Osteoblast (primary cell): ENCODE data around the gene SOX30. TPM values are rescaled to one million over a fixed set of nuclear protein-coding genes. Genes with fewer than 3 reads are reported as not detected.

ENCODE experiments used
- DNase-seq: peaks from one replicate; pipeline ENCODE4 v3.0.0; 2011; ENCODE audit warnings: low spot score, mixed read lengths; ENCODE audit not compliant: insufficient read length; ENCODE audit errors: missing footprints
- H2AFZ ChIP-seq: 2 replicates; pipeline ENCODE4 v1.6.0; 2011; ENCODE audit warnings: mild to moderate bottlenecking, low read length
- H3K27ac ChIP-seq: 2 replicates; pipeline ENCODE4 v1.5.1; 2011; ENCODE audit warnings: mild to moderate bottlenecking, low read depth, low read length, moderate library complexity
- H3K27me3 ChIP-seq: 2 replicates; pipeline ENCODE4 v1.6.0; 2012; ENCODE audit warnings: mild to moderate bottlenecking, control low read depth, inconsistent platforms, low read length, moderate library complexity; ENCODE audit not compliant: insufficient read depth
- H3K36me3 ChIP-seq: 2 replicates; pipeline ENCODE4 v1.5.1; 2011; ENCODE audit warnings: mild to moderate bottlenecking, low read length, control low read depth, moderate library complexity; ENCODE audit not compliant: insufficient read depth
- H3K4me1 ChIP-seq: 2 replicates; pipeline ENCODE4 v1.5.1; 2011; ENCODE audit warnings: mild to moderate bottlenecking, low read length, control low read depth, moderate library complexity; ENCODE audit not compliant: insufficient read depth
- H3K4me2 ChIP-seq: 2 replicates; pipeline ENCODE4 v1.6.0; 2011; ENCODE audit warnings: mild to moderate bottlenecking, low read length; ENCODE audit not compliant: insufficient read depth
- H3K4me3 ChIP-seq: fragments of 200-600 bp; sonication (generic); 3 replicates; pipeline ENCODE4 v1.5.1; 2012; ENCODE audit warnings: mild to moderate bottlenecking, low read length, inconsistent platforms; ENCODE audit not compliant: insufficient read depth
- H3K79me2 ChIP-seq: 2 replicates; pipeline ENCODE4 v1.6.0; 2012; ENCODE audit warnings: mild to moderate bottlenecking, low read length, control low read depth, inconsistent platforms; ENCODE audit not compliant: insufficient read depth
- H3K9me3 ChIP-seq: 2 replicates; pipeline ENCODE4 v1.5.1; 2011; ENCODE audit warnings: low read depth, low read length, control low read depth
- H4K20me1 ChIP-seq: 2 replicates; pipeline ENCODE4 v1.6.0; 2012; ENCODE audit warnings: mild to moderate bottlenecking, low read length, control low read depth; ENCODE audit not compliant: insufficient read depth
- total RNA-seq: library from RNA; depleted of rRNA; stranded (reverse); fragments of >200 nt; gene quantifications from 2 replicates; pipeline ENCODE4 v1.2.3, GENCODE V29; 2012
- TF ChIP-seq, protein P1 (sequence below): IDR thresholded peaks from 2 replicates; pipeline ENCODE4 v1.5.1; 2011; ENCODE audit warnings: mild to moderate bottlenecking, low read depth, low read length, moderate library complexity; ENCODE audit errors: extremely low read depth

The SOX30 gene
- total RNA-seq, 1 donor: under 0.01 TPM

DNA sequence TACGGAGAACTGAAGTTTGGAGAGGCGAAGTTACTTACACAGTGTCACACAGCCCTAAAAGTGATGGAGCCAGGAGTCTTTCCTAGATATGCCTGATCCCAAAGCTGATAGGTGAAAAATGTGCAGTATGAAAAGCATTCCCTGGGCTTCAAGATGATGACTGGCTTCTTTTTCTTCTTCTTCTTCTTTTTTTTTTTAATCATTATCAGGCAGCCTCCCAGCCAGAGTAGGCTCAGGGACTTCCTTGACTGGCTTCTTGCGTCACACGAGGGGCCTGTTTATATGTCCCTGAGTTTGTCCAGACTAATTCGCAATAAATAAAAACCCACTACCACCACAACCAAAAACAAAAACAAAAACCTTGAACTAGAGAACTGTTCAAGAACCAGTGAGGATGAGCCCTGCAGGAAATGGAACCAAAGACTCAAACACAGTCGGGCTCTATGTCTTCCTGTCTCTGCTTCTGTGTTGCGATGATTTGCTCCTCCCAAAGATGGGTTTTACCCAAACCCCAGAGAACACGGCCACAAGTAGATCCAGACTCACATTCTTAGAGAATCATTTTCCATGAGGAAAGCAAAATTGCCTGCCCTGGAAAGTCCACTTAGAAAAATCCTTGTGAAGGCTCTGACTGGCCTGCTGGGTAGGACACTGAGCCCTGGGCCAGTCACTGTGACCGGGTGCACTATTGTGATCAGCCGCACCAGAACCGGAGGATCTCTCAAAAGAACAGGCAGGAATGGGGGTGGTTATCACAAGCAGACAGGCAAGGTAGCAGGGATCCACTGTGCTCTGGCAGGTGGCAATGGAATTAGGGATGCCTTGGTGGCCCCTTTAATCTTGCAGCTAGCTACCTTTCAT lies 38.6 kb downstream of the SOX30 start:
- TF ChIP-seq, protein P1, sequence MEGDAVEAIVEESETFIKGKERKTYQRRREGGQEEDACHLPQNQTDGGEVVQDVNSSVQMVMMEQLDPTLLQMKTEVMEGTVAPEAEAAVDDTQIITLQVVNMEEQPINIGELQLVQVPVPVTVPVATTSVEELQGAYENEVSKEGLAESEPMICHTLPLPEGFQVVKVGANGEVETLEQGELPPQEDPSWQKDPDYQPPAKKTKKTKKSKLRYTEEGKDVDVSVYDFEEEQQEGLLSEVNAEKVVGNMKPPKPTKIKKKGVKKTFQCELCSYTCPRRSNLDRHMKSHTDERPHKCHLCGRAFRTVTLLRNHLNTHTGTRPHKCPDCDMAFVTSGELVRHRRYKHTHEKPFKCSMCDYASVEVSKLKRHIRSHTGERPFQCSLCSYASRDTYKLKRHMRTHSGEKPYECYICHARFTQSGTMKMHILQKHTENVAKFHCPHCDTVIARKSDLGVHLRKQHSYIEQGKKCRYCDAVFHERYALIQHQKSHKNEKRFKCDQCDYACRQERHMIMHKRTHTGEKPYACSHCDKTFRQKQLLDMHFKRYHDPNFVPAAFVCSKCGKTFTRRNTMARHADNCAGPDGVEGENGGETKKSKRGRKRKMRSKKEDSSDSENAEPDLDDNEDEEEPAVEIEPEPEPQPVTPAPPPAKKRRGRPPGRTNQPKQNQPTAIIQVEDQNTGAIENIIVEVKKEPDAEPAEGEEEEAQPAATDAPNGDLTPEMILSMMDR: no peak
- H2AFZ ChIP-seq: peak overlapping the region; percentile 48

DNA sequence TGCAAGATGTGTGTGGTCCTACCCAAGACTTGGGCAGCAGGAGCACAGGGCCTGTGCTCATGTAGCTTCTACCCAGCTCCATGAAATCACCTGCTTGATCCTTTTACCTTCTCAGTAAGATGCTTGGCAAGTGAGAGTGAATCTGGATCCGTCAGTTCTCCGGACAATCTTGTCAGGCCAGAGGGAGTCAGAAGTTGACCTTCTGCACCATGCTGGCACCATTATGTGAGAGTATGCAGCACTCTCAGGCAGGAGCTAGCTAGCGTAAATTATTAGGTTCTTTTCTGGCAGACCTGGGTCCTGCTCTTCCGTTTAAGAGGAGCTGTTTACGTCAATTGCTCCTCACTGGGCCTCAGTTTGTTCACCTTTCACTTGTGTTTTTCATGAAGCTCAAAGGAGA lies 39.7 kb downstream of the SOX30 start:
- H3K27ac ChIP-seq: no peak overlapping the region
- H3K9me3 ChIP-seq: no peaks in the 10 kb centered on the region
- TF ChIP-seq, protein P1: no peak
- no peaks in the 10 kb centered on the region for H3K36me3 ChIP-seq
- no peak for DNase-seq
- H3K27me3 ChIP-seq: no peaks in the 10 kb centered on the region
- H3K79me2 ChIP-seq: no peaks in the 10 kb centered on the region
- H3K4me1 ChIP-seq: peaks cover 7% of the 10 kb centered on the region
- no peak overlapping the region for H3K4me3 ChIP-seq
- no peak overlapping the region for H3K4me2 ChIP-seq
- no peak overlapping the region for H2AFZ ChIP-seq
- no peaks in the 10 kb centered on the region for H4K20me1 ChIP-seq

More for the DNA sequence above, 38.6 kb downstream of the SOX30 start:
- H3K4me2 ChIP-seq: no peak overlapping the region
- H3K27me3 ChIP-seq: no peaks in the 10 kb centered on the region
- peaks cover 2% of the 10 kb centered on the region for H3K4me1 ChIP-seq
- H3K27ac ChIP-seq: no peak overlapping the region
- H3K4me3 ChIP-seq: no peak overlapping the region
- no peaks in the 10 kb centered on the region for H3K9me3 ChIP-seq
- no peaks in the 10 kb centered on the region for H4K20me1 ChIP-seq
- H3K79me2 ChIP-seq: no peaks in the 10 kb centered on the region
- H3K36me3 ChIP-seq: no peaks in the 10 kb centered on the region
- no peak for DNase-seq

DNA sequence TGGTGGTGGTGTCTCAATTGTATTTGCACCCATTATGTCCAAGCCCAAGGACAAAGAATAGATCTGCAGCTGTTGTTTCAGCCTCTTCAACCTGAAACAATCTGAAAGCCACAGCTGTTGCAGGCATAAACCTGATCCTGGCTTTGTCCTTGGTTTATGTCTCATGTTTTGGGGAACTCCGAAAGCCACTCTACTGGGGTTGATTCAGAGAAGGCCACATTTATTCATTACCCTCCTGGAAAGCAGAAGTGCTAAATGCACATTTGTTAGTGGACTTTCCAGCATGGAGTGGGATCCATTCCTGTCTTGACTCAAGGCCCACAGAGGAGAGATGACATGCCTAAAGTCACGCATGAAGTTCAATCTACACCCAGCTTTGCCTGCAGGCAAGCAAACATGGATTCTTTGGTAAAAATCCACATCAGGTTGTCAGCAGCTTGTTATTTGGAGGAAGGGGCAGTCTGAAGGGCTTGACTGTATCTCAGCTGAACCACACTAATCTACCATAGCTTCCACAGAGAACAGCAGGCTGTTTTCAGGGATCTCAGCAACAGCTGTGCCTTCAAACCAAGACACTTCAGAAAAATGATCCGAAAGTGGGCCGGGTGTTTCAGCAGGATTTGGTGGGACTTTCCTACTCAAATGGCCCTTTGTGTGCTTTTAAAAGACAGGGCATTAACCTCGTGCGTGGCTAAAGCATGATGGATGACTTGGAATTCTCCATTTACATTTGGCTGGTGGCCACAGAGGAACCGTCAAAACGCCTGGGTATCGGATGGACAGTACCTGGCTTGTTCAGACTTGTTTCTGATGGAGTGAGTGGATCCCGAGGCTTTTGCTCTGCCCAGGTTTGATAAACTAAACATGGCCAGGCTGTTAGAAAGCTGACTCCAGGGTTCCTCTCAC lies 40.4 kb downstream of the SOX30 start:
- H3K9me3 ChIP-seq: no peaks in the 10 kb centered on the region
- H2AFZ ChIP-seq: peak overlapping the region; percentile 4
- no peaks in the 10 kb centered on the region for H3K79me2 ChIP-seq
- H3K27me3 ChIP-seq: no peaks in the 10 kb centered on the region
- no peak overlapping the region for H3K4me3 ChIP-seq
- H3K4me2 ChIP-seq: no peak overlapping the region
- no peaks in the 10 kb centered on the region for H3K36me3 ChIP-seq
- no peak overlapping the region for H3K27ac ChIP-seq
- TF ChIP-seq, protein P1: no peak
- no peaks in the 10 kb centered on the region for H4K20me1 ChIP-seq
- peaks cover 12% of the 10 kb centered on the region for H3K4me1 ChIP-seq
- DNase-seq: no peak

DNA sequence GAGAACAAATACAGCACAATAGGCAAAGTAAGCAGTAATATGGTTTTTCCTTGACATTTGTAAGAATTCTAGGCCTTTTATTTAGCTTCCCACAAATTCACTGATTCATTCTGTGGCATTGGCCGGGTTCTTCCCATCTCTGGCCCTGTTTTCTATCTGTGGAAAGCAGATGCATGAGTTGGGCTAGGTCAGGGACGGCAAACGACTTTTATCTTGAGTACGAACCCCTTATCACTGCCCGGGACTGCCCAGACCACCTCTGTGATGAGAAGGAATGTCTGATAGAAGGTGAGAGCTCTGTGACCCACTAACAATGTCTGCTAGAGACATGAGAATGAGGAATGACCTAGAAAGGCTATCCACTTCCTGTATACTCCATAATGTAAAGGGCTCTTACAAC lies 41.2 kb downstream of the SOX30 start:
- Histone ChIP-seq H3K4me3 (no peak overlapping the region), H3K27me3 (no peaks in the 10 kb centered on the region), H3K36me3 (no peaks in the 10 kb centered on the region), H2AFZ (peak overlapping the region; percentile 35), H3K4me2 (no peak overlapping the region), H4K20me1 (no peaks in the 10 kb centered on the region), H3K4me1 (peaks cover 12% of the 10 kb centered on the region), H3K79me2 (no peaks in the 10 kb centered on the region), H3K27ac (no peak overlapping the region), H3K9me3 (no peaks in the 10 kb centered on the region)
- TF ChIP-seq, protein P1: no peak
- DNase-seq: no peak
